ENCODE results near the gene CDIPT. TPM values are rescaled to one million over a fixed set of nuclear protein-coding genes. Genes with fewer than 3 reads are reported as not detected.

The CDIPT gene
- total and polyA plus RNA-seq, 2 of the 4 experiments (the other 2 are of a cell fraction) = 47.1 to 100 TPM

DNA sequence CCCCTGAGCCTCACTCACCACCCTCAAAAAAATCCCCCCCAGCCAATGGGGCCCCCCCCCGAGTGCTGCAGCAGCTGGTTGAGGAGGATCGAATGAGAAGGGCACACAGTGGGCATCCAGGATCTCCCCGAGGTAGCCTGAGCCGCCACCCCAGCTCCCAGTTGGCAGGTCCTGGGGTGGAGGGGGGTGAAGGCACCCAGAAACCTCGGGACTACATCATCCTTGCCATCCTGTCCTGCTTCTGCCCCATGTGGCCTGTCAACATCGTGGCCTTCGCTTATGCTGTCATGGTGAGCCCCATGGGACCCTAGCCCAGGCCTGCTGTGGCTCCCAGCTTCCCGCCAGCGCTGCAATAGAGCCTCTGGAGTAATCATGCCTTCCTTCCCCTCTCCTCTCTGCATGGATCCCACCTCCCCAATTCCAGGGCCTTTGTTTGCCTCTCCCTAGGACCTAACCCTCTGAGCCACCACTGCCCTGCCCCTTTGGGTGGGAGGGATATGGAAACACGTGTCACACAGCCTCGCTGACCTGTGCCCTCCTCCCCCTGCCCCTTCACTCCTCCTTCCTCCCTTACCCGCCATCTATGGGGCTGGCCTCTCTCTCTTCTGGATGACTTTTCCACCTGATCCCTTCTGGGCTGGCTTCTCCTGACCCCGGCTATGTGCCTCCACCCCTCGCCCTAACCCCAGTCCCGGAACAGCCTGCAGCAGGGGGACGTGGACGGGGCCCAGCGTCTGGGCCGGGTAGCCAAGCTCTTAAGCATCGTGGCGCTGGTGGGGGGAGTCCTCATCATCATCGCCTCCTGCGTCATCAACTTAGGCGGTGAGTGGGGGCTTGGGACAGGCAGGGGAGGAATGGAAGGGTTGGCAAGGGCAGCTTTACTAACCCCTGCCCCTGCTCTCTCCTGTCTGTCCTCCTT is 49.1 kb downstream of the CDIPT start:
- H3K14ac ChIP-seq (replicated peaks; ENCODE audit: low read depth, low read length) = no peak overlapping the region
- WGBS, 2 experiments (ENCODE audit: extremely low coverage in 2 of 2, insufficient read length in 1 of 2) = 66% methylated on average over 6 of the region's 24 CpGs; no CpG with 5 or more reads in 1 of the 2 experiments
- H2AK5ac ChIP-seq (ENCODE audit: low read depth, low read length) = peak overlapping the region; percentile 84
- H3K23ac ChIP-seq (ENCODE audit: low read depth, low read length) = no peak overlapping the region
- H3K56ac ChIP-seq (ENCODE audit: extremely low read depth, insufficient read depth, low read length) = no peak overlapping the region
- H2AFZ ChIP-seq (replicated peaks; ENCODE audit: low read length, poor library complexity) = peak overlapping the region; percentile 12
- H2BK5ac ChIP-seq (ENCODE audit: low read depth, low read length, poor library complexity, severe bottlenecking) = no peak overlapping the region
- no peak overlapping the region for H4K5ac ChIP-seq (ENCODE audit: low read depth, low read length)
- H3K36me3 ChIP-seq (ENCODE audit: control insufficient read depth, insufficient read depth, low read length) = peaks cover 7% of the 10 kb centered on the region
- H4K20me1 ChIP-seq (ENCODE audit: insufficient read depth, low read length) = peaks cover 18% of the 10 kb centered on the region
- peak overlapping the region; percentile 96 for H2AK9ac ChIP-seq (replicated peaks; ENCODE audit: low read depth, low read length, poor library complexity)
- no peak overlapping the region for H2BK120ac ChIP-seq (ENCODE audit: low read depth, low read length)
- H2BK15ac ChIP-seq (ENCODE audit: low read depth, low read length) = no peak overlapping the region
- H4K91ac ChIP-seq (ENCODE audit: insufficient read depth, low read depth, low read length) = peak overlapping the region; percentile 15; the same call in 1 of the 2 replicates
- ChIA-PET CTCF (interaction anchor here (0.6 kb wide), 1 partner anchor 89 kb away, joined by 3 read pairs; no protein-coding TSS in a partner anchor), POLR2A (ENCODE audit: unreplicated experiment) (interaction anchor here (0.5 kb wide), 1 partner anchor 8 kb away, joined by 4 read pairs; no protein-coding TSS in a partner anchor)
- no peak overlapping the region for H3K4me3 ChIP-seq (ENCODE audit: insufficient read depth, low read depth, low read length)
- TF ChIP-seq, protein P1, sequence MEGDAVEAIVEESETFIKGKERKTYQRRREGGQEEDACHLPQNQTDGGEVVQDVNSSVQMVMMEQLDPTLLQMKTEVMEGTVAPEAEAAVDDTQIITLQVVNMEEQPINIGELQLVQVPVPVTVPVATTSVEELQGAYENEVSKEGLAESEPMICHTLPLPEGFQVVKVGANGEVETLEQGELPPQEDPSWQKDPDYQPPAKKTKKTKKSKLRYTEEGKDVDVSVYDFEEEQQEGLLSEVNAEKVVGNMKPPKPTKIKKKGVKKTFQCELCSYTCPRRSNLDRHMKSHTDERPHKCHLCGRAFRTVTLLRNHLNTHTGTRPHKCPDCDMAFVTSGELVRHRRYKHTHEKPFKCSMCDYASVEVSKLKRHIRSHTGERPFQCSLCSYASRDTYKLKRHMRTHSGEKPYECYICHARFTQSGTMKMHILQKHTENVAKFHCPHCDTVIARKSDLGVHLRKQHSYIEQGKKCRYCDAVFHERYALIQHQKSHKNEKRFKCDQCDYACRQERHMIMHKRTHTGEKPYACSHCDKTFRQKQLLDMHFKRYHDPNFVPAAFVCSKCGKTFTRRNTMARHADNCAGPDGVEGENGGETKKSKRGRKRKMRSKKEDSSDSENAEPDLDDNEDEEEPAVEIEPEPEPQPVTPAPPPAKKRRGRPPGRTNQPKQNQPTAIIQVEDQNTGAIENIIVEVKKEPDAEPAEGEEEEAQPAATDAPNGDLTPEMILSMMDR (conservative IDR thresholded peaks at IDR 0.05; ENCODE audit: low read depth, low read length) = no peak
- no peak overlapping the region for H3K9ac ChIP-seq (ENCODE audit: low read depth, low read length)
- H3K4me1 ChIP-seq (ENCODE audit: control insufficient read depth, insufficient read depth, low read length) = peaks cover 23% of the 10 kb centered on the region
- peaks cover 13 to 57% of the 10 kb centered on the region in 2 experiments for H3K79me1 ChIP-seq (ENCODE audit: low read depth in 1 of 2, low read length in 2 of 2)
- H2BK20ac ChIP-seq (ENCODE audit: low read depth, low read length) = no peak overlapping the region
- no peak overlapping the region for H3K4me2 ChIP-seq (ENCODE audit: low read depth, low read length)
- BruUV-seq (replicated peaks) = no TSS peak
- no peak overlapping the region for H3K18ac ChIP-seq (ENCODE audit: low read depth, low read length)
- dilution Hi-C loops (cut with HindIII; ENCODE audit: low sequenced_read_pairs, unreplicated experiment) (no loop called here), in situ Hi-C loops (cut with MboI; ENCODE audit: low sequenced_read_pairs) (no loop called here), intact Hi-C loops (cut with micrococcal nuclease) (loop anchor here (2.0 kb wide), 1 partner anchor 185 kb away; no protein-coding TSS in a partner anchor)
- H3K27me3 ChIP-seq (ENCODE audit: control insufficient read depth, insufficient read depth, low read length) = no peaks in the 10 kb centered on the region
- H3K9me1 ChIP-seq (ENCODE audit: insufficient read depth, low read length) = peaks cover 11% of the 10 kb centered on the region
- DNase-seq (no peak), ATAC-seq (ENCODE audit: low read depth) (no peak)
- no peaks in the 10 kb centered on the region for H3K9me3 ChIP-seq (ENCODE audit: control insufficient read depth, insufficient read depth, low read length)
- no peak overlapping the region for H3K27ac ChIP-seq (ENCODE audit: insufficient read depth, low read length)
- H3K4ac ChIP-seq (ENCODE audit: low read depth, low read length) = 0 out of 2 replicates have a peak overlapping the region, but pooled peaks have one; percentile 21
- H4K8ac ChIP-seq (ENCODE audit: low read depth in 2 of 2, low read length in 2 of 2) = no peak overlapping the region; a peak in 2 of 4 replicates

Measured in IMR-90 (cell line).